ENCODE data around the gene UNC5C.

DNA sequence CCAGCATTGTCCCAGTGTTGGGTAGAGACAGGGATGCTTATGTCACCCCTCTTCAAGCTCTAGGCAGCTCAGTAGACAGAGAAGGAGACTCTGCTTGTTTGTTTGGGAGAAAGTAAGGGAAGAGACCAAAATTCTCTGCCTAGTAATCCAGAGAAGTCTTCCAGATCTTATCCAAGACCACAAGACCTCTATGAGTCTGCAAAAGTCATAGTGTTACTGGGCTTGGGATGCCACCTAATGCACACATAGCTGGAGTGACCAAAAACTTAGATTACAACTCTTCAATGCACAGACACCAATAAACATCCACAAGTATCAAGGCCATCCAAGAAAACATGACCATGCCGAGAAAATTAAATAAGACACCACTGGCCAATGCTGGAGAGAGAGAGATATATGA lies 205.5 kb downstream of the UNC5C start:
- TF ChIP-seq, protein P1, sequence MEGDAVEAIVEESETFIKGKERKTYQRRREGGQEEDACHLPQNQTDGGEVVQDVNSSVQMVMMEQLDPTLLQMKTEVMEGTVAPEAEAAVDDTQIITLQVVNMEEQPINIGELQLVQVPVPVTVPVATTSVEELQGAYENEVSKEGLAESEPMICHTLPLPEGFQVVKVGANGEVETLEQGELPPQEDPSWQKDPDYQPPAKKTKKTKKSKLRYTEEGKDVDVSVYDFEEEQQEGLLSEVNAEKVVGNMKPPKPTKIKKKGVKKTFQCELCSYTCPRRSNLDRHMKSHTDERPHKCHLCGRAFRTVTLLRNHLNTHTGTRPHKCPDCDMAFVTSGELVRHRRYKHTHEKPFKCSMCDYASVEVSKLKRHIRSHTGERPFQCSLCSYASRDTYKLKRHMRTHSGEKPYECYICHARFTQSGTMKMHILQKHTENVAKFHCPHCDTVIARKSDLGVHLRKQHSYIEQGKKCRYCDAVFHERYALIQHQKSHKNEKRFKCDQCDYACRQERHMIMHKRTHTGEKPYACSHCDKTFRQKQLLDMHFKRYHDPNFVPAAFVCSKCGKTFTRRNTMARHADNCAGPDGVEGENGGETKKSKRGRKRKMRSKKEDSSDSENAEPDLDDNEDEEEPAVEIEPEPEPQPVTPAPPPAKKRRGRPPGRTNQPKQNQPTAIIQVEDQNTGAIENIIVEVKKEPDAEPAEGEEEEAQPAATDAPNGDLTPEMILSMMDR (conservative IDR thresholded peaks at IDR 0.05; ENCODE audit: low read depth, low read length) = no peak
- TF ChIP-seq RCOR1 (IDR thresholded peaks at IDR 0.05; ENCODE audit: insufficient replicate concordance, low read length) (no peak), POLR2A (IDR thresholded peaks at IDR 0.05; ENCODE audit: low read depth, low read length) (no peak), SMC3 (IDR thresholded peaks at IDR 0.05; ENCODE audit: low read depth, low read length) (no peak), MXI1 (IDR thresholded peaks at IDR 0.05; ENCODE audit: borderline replicate concordance, low read depth, low read length) (no peak), FOS (IDR thresholded peaks at IDR 0.05; ENCODE audit: low read depth, low read length) (no peak), MAZ (IDR thresholded peaks at IDR 0.05; ENCODE audit: borderline replicate concordance, low read depth, low read length) (no peak), NFE2L2 (IDR thresholded peaks at IDR 0.05; ENCODE audit: low read depth, low read length) (no peak), CEBPB (IDR thresholded peaks at IDR 0.05; ENCODE audit: low read depth, low read length) (no peak), CHD1 (IDR thresholded peaks at IDR 0.05; ENCODE audit: low read depth, low read length) (no peak), MAFK (IDR thresholded peaks at IDR 0.05; ENCODE audit: low read depth, low read length) (no peak), BHLHE40 (IDR thresholded peaks at IDR 0.05; ENCODE audit: low read depth, low read length) (no peak)
- TF ChIP-seq, protein P2, sequence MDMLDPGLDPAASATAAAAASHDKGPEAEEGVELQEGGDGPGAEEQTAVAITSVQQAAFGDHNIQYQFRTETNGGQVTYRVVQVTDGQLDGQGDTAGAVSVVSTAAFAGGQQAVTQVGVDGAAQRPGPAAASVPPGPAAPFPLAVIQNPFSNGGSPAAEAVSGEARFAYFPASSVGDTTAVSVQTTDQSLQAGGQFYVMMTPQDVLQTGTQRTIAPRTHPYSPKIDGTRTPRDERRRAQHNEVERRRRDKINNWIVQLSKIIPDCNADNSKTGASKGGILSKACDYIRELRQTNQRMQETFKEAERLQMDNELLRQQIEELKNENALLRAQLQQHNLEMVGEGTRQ (IDR thresholded peaks at IDR 0.05; ENCODE audit: low read depth, low read length) = no peak
